Measurements from ENCODE around the gene BRF1. TPM values are rescaled to one million over a fixed set of nuclear protein-coding genes. Genes with fewer than 3 reads are reported as not detected.

Gene BRF1
- total RNA-seq, 4 donors from 2014 or later = 22.8 to 46.5 (median 30.7) TPM

- no peak for DNase-seq (ENCODE audit: low spot score)
These were observed 138.7 kb downstream of the BRF1 start for GRCh38 chr14:105161964-105162668.

GRCh38 chr14:105161309-105161708 is 139.5 kb downstream of the BRF1 start:
- DNase-seq (ENCODE audit: low spot score) = no peak
- ATAC-seq (ENCODE audit: low FRiP score) = no peak
- TF ChIP-seq CTCF (IDR thresholded peaks at IDR 0.05) = no peak

More at GRCh38 chr14:105161964-105162668, 138.7 kb downstream of the BRF1 start:
- no peak for TF ChIP-seq CTCF (IDR thresholded peaks at IDR 0.05)
- peak; percentile 70 for ATAC-seq (ENCODE audit: low FRiP score)

GRCh38 chr14:105160776-105161175 is 140.0 kb downstream of the BRF1 start:
- no peak for TF ChIP-seq CTCF (IDR thresholded peaks at IDR 0.05)
- ATAC-seq (ENCODE audit: low FRiP score) = no peak
- DNase-seq (ENCODE audit: low spot score) = no peak

GRCh38 chr14:105159344-105159743 is 141.5 kb downstream of the BRF1 start:
- ATAC-seq (ENCODE audit: low FRiP score) (no peak), DNase-seq (ENCODE audit: low spot score) (no peak)
- TF ChIP-seq CTCF (IDR thresholded peaks at IDR 0.05) = no peak

Other genes starting within 250 kb of the BRF1 start
- gene GPR132, start 235.6 kb downstream of the BRF1 start, total RNA-seq = 1 to 10 TPM; 2.7 to 9.0 (median 7.6) TPM
- gene JAG2, start 132.2 kb downstream of the BRF1 start, total RNA-seq = 10 to 100 TPM in 1 of 4 donors, 1 to 10 TPM in 3; 4.7 to 21.3 (median 8.3) TPM
- gene NUDT14, start 119.7 kb downstream of the BRF1 start, total RNA-seq = 10 to 100 TPM; 12.1 to 22.3 (median 16.6) TPM
- 10 to 100 TPM; 63.9 to 95.4 (median 67.9) TPM for gene BTBD6, start 52.5 kb downstream of the BRF1 start, total RNA-seq
- 10 to 100 TPM; 47.5 to 78.5 (median 68.9) TPM for gene PACS2, start 13.7 kb upstream of the BRF1 start, total RNA-seq
- under 1 TPM in 2 of 4 donors, not detected in 2; 0.24 to 0.47 TPM for gene TEX22, start 97.5 kb upstream of the BRF1 start, total RNA-seq
- gene MTA1, start 118.8 kb upstream of the BRF1 start, total RNA-seq = 10 to 100 TPM; 35.4 to 72.5 (median 59.7) TPM
- 100 to 1,000 TPM in 2 of 4 donors, 10 to 100 TPM in 2; 63.4 to 177 (median 122) TPM for gene CRIP2, start 173.8 kb upstream of the BRF1 start, total RNA-seq
- 10 to 100 TPM; 18.5 to 88.6 (median 43.9) TPM for gene CRIP1, start 185.9 kb upstream of the BRF1 start, total RNA-seq
- 10 to 100 TPM in 2 of 4 donors, 1 to 10 TPM in 2; 2.8 to 18.9 (median 7.4) TPM for gene TEDC1, start 190.2 kb upstream of the BRF1 start, total RNA-seq
- 1 to 10 TPM; 3.5 to 5.6 (median 4.1) TPM for gene TMEM121, start 225.6 kb upstream of the BRF1 start, total RNA-seq